Activated CD8-positive, alpha-beta memory T cell treated with anti-CD3 and anti-CD28 coated beads for 36 hours (primary cell): ENCODE data around the gene ABCF3. TPM values are rescaled to one million over a fixed set of nuclear protein-coding genes. Genes with fewer than 3 reads are reported as not detected.

Experiments used
- CTCF ChIA-PET: fragments of 350-600 bp; sonication (Branson Sonifier 250); formaldehyde crosslinking; loops from one replicate; lab custom pipeline; 2021; ENCODE audit warnings: antibody characterized with exemption; lab: Charles Lee
- POLR2A ChIA-PET: fragments of 350-600 bp; sonication (Branson Sonifier 250); formaldehyde crosslinking; loops from one replicate; lab custom pipeline; 2021; ENCODE audit warnings: antibody characterized with exemption; lab: Charles Lee
- total RNA-seq, 2 experiments: library from RNA; stranded (reverse); gene quantifications; one replicate each; pipeline ENCODE4 v1.2.3, GENCODE V29; 2021

The ABCF3 gene
- total RNA-seq, 2 experiments from 2014 or later: 62.4 to 67.6 TPM

- POLR2A ChIA-PET: no interaction called here
- CTCF ChIA-PET: interaction anchor here (0.6 to 2.7 kb wide), 3 partner anchors 9 to 13 kb away, joined by 3 to 15 read pairs (median 7); partner anchors contain the start of gene EEF1AKMT4
Measured at GRCh38 chr3:184237211-184237610, 51.2 kb downstream of the ABCF3 start.

GRCh38 chr3:184237807-184238206 lies 51.8 kb downstream of the ABCF3 start:
- POLR2A ChIA-PET: no interaction called here
- CTCF ChIA-PET: interaction anchor here (0.5 to 2.7 kb wide), 3 partner anchors 10 to 15 kb away, joined by 4 to 15 read pairs (median 7); partner anchors contain the start of gene EEF1AKMT4

- ChIA-PET POLR2A (no interaction called here), CTCF (interaction anchor here (0.5 to 2.7 kb wide), 3 partner anchors 11 to 15 kb away, joined by 4 to 15 read pairs (median 7); partner anchors contain the start of gene EEF1AKMT4)
Measured at GRCh38 chr3:184238246-184238818, 52.3 kb downstream of the ABCF3 start.

GRCh38 chr3:184239221-184239620 lies 53.2 kb downstream of the ABCF3 start:
- CTCF ChIA-PET: interaction anchor here (0.8 to 1.1 kb wide), 2 partner anchors 11 to 18 kb away, joined by 3 to 5 read pairs; no protein-coding TSS in a partner anchor
- POLR2A ChIA-PET: no interaction called here

GRCh38 chr3:184239708-184240107 lies 53.7 kb downstream of the ABCF3 start:
- CTCF ChIA-PET: interaction anchor here (1.1 to 1.4 kb wide), 2 partner anchors 11 to 12 kb away, joined by 5 to 10 read pairs; no protein-coding TSS in a partner anchor
- POLR2A ChIA-PET: interaction anchor here (1.4 kb wide), 1 partner anchor 20 kb away, joined by 5 read pairs; no protein-coding TSS in a partner anchor

GRCh38 chr3:184240384-184241140 lies 54.6 kb downstream of the ABCF3 start:
- ChIA-PET CTCF (interaction anchor here (0.6 to 1.4 kb wide), 4 partner anchors 9 to 23 kb away, joined by 3 to 10 read pairs (median 4); no protein-coding TSS in a partner anchor), POLR2A (interaction anchor here (0.5 to 1.4 kb wide), 3 partner anchors 20 to 606 kb away, joined by 4 to 5 read pairs (median 4); no protein-coding TSS in a partner anchor)

- ChIA-PET POLR2A (interaction anchor here (0.6 to 1.4 kb wide), 2 partner anchors 19 to 606 kb away, joined by 4 to 5 read pairs; no protein-coding TSS in a partner anchor), CTCF (interaction anchor here (0.6 to 1.6 kb wide), 4 partner anchors 10 to 22 kb away, joined by 3 to 10 read pairs (median 4); no protein-coding TSS in a partner anchor)
Measured at GRCh38 chr3:184241141-184241446, 55.1 kb downstream of the ABCF3 start.

- CTCF ChIA-PET: interaction anchor here (0.6 to 1.6 kb wide), 4 partner anchors 10 to 47 kb away, joined by 3 to 5 read pairs (median 4); no protein-coding TSS in a partner anchor
Measured at GRCh38 chr3:184241447-184242296, 55.7 kb downstream of the ABCF3 start.

GRCh38 chr3:184242297-184242685 lies 56.3 kb downstream of the ABCF3 start:
- ChIA-PET CTCF (interaction anchor here (1.0 to 1.6 kb wide), 2 partner anchors 15 to 47 kb away, joined by 3 to 5 read pairs; no protein-coding TSS in a partner anchor), POLR2A (no interaction called here)

More at GRCh38 chr3:184241447-184242296, 55.7 kb downstream of the ABCF3 start:
- POLR2A ChIA-PET: no interaction called here

Other genes starting within 250 kb of the ABCF3 start
- 10 to 100 TPM; 18.2 to 18.9 TPM for gene ABCC5, start 168.3 kb upstream of the ABCF3 start, total RNA-seq
- gene HTR3D, start 154.5 kb upstream of the ABCF3 start, total RNA-seq: not detected
- not detected for gene HTR3C, start 133.2 kb upstream of the ABCF3 start, total RNA-seq
- gene HTR3E, start 89.1 kb upstream of the ABCF3 start, total RNA-seq: not detected
- 10 to 100 TPM; 74.8 to 76.4 TPM for gene EIF2B5, start 50.8 kb upstream of the ABCF3 start, total RNA-seq
- 10 to 100 TPM; 36.3 to 37.9 TPM for gene DVL3, start 30.8 kb upstream of the ABCF3 start, total RNA-seq
- 100 to 1,000 TPM; 240 to 244 TPM for gene AP2M1, start 11.3 kb upstream of the ABCF3 start, total RNA-seq
- not detected for gene VWA5B2, start 43.4 kb downstream of the ABCF3 start, total RNA-seq
- 10 to 100 TPM; 59.7 to 61.9 TPM for gene ALG3, start 62.8 kb downstream of the ABCF3 start, total RNA-seq
- 10 to 100 TPM; 14.2 to 15.7 TPM for gene EEF1AKMT4, start 63.5 kb downstream of the ABCF3 start, total RNA-seq
- gene CAMK2N2, start 75.4 kb downstream of the ABCF3 start, total RNA-seq: under 1 TPM; 0.36 to 0.69 TPM
- not detected for gene ECE2, start 89.8 kb downstream of the ABCF3 start, total RNA-seq
- 100 to 1,000 TPM; 309 to 314 TPM for gene PSMD2, start 113.0 kb downstream of the ABCF3 start, total RNA-seq
- 100 to 1,000 TPM; 693 to 706 TPM for gene EIF4G1, start 128.4 kb downstream of the ABCF3 start, total RNA-seq
- gene FAM131A, start 151.4 kb downstream of the ABCF3 start, total RNA-seq: 1 to 10 TPM; 1.7 to 1.8 TPM
- 1 to 10 TPM; 6.1 to 7.0 TPM for gene CLCN2, start 175.4 kb downstream of the ABCF3 start, total RNA-seq
- gene POLR2H, start 175.5 kb downstream of the ABCF3 start, total RNA-seq: 100 to 1,000 TPM; 188 to 190 TPM
- gene THPO, start 192.0 kb downstream of the ABCF3 start, total RNA-seq: not detected
- gene CHRD, start 193.9 kb downstream of the ABCF3 start, total RNA-seq: not detected